GM21528 (cell line): ENCODE measurements around the gene NTN1.
"Not testable (repeated sequence)": the region's sequence is repeated elsewhere in the genome, so short reads cannot be mapped to it uniquely, and the experiment has no call there.

Experiments
- ATAC-seq: cut with Tn5 transposase; IDR thresholded peaks from one replicate; pipeline ENCODE4 v1.9.1; 2021; ENCODE audit warnings: mild to moderate bottlenecking, moderate library complexity; ENCODE audit not compliant: unreplicated experiment, low FRiP score

NTN1 gene

DNA sequence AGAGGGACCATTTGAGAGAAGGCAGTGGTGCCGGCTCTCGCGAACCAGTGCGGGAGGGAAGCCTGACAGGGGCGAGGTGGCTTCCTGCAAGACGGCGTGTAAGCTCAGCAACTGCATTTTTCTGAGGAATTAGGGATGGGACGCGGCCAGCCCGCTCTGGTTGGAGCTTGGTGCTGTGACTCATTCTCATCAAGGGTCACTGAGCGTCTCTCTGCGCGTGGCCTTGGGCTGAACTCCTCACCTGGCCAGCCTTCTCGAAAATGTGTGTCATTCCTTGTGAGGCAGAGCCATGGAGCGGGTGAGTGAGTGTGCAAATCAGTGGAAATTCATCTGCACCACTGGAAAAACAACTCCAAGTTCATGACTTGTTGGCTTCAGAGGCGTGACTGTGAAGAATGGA, 52.8 kb downstream of the NTN1 start:
- ATAC-seq: no peak

DNA sequence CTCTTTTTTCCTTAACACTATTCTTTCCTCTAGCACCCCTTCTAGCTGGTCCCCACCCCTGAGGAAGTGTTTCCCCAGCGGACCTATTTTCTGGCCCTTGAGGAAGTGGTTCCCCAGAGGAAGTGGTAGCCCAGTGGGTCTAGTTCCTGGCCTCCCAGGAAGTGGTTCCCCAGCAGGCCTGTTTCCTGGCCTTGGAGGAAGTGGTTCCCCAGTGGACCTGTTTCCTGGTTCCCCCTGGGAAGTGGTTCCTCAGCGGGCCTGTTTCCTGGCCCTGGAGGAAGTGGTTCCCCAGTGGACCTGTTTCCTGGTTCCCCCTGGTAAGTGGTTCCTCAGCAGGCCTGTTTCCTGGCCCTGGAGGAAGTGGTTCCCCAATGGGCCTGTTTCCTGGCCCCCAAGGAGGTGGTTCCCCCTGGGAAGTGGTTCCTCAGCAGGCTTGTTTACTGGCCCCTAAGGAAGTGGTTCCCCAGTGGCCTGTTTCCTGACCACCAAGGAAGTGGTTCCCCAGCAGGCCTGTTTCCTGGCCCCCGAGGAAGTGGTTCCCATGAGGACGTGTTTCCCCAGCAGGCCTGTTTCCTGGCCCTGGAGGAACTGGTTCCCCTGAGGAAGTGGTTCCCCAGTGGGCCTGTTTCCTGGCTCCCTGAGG, 58.3 kb downstream of the NTN1 start:
- ATAC-seq: no peak

DNA sequence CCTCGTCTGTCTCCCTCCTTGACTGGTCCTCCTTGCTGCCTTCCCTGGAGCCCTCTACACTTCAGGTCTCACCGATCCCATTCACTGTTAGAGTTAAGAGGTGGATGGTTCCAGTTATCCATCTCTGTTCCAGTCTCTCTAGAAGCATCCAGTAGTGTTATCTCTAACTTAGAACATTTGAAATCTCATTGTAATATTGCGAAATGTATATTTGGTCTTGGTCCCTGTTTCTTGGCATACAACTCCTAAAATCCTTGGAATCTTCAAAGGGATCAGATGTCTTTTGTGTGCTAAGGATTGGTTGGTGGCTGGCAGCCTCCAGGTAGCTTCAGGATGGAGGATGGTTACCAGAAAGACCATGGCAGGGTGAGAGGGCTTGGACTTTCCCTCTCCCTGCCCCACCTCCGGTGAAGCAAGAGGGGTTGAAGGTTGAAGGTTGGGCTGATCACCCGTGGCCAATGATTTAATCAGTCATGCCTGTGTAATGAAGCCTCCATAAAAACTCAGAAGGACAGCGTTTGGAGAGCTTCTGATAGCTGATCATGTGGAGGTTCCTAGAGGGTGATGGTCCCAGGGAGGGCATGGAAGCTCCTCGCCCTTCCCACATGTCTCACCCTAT, 59.1 kb downstream of the NTN1 start:
- no peak for ATAC-seq

DNA sequence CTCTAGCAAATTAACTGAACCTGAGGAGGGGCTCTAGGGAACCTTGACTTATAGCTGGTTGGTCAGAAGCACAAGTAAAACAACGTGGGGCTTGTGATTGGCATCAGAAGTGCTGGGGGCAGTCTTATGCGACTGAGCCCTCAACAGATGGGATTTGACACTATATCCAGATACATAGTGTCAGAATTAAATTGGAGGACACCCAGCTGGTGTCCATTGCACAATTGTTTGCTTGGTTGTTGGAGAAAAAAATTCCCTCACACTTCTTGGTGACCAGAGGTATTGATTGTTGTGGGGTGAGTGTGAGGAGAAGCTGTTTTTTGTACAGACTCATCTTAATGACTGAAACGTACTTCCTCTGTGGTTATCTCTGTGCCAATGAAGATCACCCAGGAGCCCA, 59.7 kb downstream of the NTN1 start:
- no peak for ATAC-seq

DNA sequence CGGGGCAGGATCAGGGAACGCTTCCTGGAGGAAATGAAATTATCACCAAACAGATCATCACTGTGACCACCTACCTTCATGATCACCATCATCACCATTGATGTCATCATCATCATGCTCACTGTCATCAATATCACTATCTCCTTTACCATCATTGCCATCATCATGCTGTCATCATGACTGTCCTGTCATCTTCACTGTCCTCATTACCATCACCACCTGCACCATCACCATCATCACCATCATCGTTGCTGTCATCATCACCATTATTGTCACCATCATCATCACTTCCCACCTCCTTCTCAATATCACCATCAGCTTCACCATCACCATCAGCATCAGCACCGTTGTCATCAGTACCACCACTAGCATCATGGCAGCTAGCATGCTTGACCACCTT, 65.3 kb downstream of the NTN1 start:
- no peak for ATAC-seq

DNA sequence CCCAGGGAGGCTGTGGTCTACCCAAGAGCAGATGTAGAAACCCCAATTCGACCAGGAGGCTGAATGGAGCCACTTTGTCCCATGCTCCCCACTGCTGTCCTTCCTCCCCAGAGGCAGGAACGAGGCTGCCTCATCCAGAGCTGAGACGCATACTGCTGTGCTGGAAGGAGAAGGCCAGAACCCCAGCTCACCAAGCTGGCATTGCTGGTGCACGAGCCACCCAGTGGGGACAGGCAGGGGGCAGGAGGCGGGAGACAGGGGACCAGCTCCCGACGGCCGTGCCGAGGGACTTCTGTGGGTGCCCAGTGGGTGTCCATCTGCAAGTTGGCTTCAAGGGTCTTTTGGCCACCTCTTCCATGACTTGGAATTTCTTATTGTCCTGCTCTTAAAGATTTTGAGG, 66.6 kb downstream of the NTN1 start:
- ATAC-seq: no peak

DNA sequence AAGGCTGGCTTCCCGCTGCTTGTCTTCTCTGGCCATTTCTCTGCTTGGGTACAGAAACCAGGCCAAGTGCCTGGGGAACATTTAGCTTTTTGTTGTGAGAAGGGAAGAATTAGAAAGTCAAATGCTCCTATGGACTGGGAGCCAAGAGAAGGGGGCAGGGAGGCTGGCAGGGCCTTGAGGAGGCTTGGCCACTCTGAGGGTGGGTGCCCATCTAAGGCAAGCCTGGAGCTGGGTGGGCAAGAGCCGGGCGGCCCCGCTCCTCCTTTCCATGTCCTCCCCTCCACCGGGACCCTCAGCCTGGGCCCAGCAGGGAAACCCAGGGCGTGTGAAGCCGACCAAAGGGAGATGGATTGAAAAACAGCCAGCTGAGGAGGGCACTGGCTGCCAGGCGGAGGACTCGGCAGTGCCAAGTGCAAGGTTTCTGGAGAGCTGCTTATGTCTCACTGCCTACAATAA, 69.4 kb downstream of the NTN1 start:
- no peak for ATAC-seq

DNA sequence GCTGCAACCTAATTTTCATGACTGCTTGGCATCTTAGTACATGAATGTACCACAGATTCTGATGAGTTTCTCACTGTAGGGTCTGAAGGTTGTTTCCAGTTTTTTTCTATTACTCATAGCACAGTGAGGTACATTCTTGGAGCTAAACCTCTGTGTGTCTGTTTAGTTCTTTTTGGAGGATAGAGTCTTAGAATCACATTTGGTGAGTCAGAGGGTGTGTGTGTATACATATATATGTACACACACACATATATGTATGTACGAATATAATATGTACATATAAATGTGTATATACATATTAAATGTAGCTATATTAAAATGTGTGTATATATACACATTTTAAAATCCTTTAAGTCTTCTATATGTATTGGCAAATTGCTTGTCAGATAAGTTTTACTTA, 72.9 kb downstream of the NTN1 start:
- ATAC-seq: no peak

DNA sequence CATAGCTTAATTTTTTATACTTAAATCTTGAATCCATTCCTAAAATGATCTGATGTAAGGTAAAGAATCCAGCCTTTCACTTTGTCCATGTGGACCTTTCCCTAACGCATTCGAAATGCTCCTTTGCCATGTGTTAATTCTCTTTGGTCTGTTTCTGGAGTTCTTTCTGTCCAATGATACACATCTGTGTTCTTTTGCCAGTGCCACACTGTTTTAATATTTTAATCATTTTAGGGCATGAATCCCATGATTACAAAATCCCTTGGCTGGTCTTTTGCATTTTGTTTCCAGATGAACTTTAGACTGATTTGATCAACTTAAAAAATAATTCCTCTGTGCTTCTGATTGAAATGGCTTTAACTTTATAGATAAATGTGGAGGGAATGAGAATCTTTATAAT, 74.1 kb downstream of the NTN1 start:
- no peak for ATAC-seq

DNA sequence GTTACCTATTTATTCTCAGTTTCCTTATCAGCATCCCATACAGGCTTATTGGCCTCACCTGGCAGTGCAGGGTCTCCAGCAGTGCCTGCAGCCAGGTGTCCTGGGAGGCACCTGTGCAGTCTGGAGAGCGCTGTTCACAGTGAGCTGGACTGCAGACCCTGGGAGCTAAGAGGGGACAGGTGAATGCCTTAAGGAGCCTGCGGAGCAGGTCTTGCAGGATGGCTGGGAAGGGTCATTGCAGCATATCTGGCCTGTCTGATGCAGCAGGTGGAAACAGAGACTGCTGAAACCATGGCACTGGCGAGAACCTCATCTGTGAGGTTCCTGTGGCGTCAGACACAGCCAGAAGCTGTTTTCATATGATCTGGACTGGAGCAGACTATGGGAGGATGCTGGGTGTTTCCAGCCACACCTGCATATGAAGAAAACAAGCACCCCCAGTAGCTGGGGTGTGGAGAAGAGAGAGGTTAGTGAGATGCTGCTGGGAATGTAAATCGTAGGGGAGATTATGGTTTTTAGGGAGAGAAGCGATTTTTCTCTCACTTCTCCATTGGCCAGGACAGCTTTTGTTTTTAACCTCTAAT, 77.0 kb downstream of the NTN1 start:
- no peak for ATAC-seq

DNA sequence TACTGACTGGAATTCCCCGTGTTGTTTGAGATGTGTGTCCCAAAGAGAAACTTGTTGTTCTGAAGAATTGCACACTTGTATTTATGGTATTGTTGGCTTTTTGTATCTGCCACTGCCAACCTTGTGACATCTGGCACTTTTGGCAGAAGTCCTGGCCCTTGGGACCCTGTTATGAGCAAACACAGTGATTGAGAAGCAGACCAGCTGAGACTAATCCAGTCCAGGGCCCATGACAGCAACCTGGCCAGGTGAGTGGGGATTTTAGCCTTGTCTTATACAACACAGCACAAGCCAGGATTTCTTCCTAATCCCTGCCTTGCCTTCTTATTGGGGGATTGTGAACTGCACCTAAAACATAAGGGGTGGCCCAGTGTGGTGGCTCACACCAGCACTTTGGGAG, 80.0 kb downstream of the NTN1 start:
- ATAC-seq: no peak

DNA sequence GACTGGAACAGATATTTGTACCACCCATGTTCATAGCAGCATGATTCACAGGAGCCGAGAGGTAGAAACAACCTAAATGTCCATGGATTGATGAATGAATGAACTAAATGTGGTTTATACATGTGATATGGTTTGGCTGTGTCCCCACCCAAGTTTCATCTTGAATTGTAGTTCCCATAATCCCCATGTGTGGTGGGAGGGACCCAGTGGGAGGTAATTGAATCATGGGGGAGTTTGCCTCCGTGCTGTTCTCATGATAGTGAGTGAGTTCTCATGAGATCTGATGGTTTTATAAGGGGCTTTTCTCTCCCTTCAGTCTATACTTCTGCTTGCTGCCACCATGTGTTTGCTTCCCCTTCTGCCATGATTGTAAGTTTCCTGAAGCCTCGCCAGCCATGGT, 81.9 kb downstream of the NTN1 start:
- ATAC-seq: not testable (repeated sequence)

DNA sequence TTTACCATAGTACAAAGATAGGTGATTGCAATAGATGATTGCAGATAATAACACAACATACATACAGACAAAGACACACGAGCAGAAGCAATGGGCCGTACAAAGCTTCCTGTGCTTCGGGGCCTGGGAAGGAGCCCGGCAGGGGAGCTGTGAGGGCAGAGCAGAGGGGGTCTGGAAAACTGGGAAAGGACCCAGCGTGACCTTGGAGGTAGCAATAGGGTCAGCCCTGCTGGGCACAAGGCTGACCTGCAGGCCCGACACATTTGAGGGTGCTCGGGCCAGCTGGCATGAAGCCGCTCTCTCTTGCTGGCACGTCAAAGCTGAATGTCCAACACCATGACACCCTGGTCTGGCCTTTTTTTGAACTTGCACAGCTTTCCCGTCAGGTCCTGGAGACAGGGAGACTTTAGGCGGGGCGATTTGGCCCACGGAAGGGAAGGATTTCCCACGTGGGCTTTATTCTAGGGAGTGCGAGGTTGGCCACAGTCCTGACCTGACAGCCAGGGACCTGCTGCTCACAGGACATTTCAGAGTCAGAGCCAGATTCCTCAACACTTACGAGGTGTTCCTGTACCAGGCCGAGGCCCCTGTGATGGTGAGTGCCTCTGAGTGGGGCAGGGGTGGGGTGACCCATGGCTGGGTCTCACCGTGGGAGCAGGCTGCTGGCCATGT, 83.2 kb downstream of the NTN1 start:
- no peak for ATAC-seq

DNA sequence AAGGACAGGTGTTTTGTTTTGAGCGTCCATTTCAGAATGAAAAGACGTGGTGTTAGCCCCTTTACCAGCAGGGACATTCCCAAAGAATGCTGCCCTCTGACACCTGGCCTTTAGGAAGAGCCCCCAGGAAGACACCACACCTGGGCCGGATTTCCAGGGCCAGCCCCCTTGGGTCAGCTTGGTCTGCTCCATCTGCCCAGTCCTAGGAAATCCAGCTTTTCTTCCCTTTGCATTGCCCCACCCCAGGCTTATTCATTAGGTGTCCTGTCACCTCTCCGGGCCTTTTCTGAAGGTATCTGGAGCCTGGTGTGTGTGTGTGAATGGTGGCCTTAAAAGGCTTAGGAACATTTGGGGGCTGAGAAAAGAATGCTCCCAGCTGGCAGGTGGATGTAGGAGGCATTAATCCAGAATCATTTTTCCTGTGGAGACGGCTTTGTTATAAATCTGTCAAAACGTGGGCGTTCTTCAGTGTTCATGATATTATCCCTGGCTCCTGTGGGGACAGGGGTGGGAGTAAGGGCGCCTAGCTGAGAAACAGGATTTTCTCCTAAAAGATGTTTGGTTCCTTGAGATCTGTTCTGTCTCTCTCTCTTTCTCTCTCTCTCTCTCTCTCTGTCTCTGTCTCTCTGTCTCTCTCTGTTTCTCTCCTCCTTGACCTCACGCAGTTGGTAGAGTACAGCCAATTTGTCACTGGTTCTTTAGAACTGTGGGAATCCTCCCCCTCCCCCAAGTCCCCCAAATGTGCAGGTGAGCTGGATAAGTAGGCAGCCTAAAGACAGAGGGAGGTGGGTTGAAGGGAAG, 84.0 kb downstream of the NTN1 start:
- ATAC-seq: no peak

DNA sequence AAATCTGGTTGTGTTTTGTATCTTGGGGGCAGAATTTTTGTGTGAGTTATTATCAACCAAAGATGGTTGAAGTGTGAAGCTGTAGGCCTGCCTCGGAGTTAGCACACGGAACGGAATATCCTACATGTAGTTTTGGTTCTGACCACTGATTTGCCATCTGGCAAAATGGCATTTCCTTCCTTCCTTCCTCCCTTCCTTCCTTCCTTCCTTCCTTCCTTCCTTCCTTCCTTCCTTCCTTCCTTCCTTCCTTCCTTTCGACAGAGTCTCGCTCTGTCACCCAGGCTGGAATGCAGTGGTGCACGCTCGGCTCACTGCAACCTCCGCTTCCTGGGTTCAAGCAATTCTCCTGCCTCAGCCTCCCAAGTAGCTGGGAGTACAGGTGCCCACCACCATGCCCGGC, 85.0 kb downstream of the NTN1 start:
- not testable (repeated sequence) for ATAC-seq

DNA sequence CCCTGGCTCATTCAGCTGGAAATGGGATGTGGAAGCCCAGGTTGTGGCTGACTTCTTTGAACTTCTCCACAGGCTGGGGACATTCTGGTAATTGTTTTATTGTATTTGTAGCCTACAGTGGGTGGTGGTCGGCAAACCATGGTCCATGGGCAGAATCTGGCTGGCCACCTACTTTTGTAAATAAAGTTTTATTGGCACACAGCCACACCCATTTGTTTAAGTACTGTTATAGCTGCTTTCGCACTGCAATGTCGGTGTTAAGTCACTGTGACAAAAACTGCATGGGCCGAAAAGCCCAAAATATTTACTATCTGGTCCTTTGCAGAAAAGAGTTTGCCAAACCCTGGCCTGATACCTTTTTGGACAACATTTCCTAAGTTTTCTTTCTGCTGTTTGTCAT, 86.2 kb downstream of the NTN1 start:
- ATAC-seq: no peak

DNA sequence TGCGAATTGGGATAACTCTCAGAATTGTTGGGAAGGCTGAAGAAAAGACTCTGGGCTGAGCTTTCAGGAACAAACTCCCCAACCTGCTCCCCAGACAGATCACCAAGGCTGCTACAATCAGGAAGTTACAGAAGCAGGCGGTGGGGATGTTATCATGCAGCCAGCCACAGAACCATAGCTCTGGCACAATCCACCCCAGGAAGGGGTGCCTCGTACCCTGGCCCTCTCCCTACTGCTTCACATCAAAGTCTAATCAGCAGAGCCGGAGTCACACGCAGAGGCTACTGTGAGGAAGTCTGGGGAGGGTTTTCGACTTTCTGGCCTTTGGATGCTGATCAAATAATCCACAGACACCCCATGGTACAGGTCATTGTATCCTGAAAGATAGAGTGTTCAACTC, 86.8 kb downstream of the NTN1 start:
- ATAC-seq: no peak

DNA sequence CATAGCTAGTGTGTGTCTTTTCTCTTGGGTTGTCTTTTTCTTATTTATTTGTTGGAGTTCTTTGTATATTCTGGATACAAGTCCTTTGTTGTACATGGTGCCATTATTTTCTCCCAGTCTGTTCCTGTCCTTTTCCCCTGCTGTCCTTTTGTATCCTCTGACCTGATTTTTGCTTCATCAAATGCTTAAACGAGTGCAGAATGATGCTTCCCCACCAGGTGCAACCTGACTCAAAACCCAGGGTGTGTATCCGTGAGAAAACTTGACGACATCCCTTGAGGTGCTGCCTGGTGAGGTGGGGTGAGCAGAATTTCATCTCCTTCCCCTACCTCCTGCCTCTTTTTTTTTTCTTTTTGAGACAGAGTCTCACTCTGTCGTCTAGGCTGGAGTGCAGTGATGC, 88.6 kb downstream of the NTN1 start:
- no peak for ATAC-seq

DNA sequence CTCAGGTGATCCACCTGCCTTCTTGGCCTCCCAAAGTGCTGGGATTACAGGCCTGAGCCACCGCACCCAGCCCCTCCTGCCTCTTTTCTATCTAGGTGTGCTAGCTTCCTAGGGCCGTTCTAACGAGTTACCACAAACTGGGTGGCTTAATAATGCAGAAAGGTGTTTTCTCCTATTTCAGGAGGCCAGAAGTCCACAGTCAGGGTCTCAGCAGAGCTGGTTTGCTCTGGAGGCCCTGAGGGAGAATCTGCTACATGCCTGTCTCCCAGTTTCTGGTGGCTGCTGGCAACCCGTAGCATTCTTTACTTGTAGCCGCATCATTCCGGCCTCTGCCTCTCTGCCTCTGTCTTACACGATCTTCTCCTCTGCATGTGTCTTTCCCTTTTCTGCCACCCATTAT, 89.2 kb downstream of the NTN1 start:
- ATAC-seq: no peak

DNA sequence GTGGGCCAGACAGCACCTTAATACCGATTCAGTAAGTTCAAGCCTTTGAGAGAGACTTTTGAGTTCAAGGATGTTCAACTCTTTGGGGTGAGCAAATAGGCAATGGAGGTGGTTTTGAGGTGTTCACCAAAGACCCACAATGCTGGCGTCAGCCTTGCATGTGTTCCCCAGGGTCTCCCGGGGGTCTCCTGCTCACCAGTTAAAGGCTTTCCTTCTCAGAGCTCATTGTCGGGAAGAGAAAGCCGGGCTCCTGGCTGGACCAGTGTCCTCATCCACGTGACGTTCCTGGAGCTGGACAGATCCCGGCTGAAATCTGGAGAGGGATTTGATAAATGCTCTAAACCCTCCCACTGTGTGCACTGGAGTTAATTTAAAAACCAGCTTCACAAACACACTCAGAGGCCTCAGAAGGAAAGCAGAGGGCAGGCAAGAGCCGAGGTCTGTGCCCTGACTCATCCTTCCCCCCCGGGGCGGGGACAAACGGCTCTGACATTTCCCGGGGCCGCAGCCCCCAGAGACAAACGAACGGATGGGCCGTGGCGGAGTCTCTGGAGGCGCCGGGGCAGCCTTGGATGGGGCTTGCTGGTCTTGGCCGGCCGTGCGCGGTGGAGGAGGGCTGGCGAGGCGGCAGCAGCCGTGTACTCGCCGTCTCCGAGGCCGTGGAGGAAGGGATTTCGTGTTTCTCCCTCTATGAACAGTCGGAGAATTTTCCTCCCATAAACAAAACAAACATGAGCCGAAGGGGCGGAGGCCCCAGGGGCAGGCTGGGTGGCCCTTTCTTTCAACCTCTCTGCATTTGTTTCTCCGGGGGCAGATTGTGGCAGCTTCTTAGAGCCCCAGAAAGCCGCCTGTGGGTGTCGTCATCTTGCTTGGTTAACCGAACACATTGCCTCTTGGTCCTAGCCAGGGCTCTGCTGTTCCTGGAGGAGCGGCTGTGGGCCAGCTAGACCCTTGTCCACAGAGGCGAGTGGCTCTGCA, 94.2 kb downstream of the NTN1 start:
- ATAC-seq: no peak
